ENCODE data around the gene GALNT17. TPM values are rescaled to one million over a fixed set of nuclear protein-coding genes. Genes with fewer than 3 reads are reported as not detected.
A peak's percentile ranks its signal among the peaks of the same experiment; 100 is the strongest.

Gene GALNT17
- total RNA-seq, 1 donor = not detected

- DNase-seq (ENCODE audit: low read depth) = no peak
- TF ChIP-seq CTCF (IDR thresholded peaks at IDR 0.05; ENCODE audit: insufficient read depth, low read depth, low read length) = no peak
- no peak overlapping the region for H3K4me3 ChIP-seq (ENCODE audit: low read depth, low read length)
These were observed 169.2 kb downstream of the GALNT17 start for GRCh38 chr7:71301167-71301566.

- TF ChIP-seq CTCF (IDR thresholded peaks at IDR 0.05; ENCODE audit: insufficient read depth, low read depth, low read length) = no peak
- no peak overlapping the region for H3K4me3 ChIP-seq (ENCODE audit: low read depth, low read length)
- DNase-seq (ENCODE audit: low read depth) = peak; percentile 41
These were observed 171.6 kb downstream of the GALNT17 start for GRCh38 chr7:71303566-71303965.

- DNase-seq (ENCODE audit: low read depth) = no peak
These were observed 176.2 kb downstream of the GALNT17 start for GRCh38 chr7:71308096-71308495.

GRCh38 chr7:71311576-71311975 is 179.6 kb downstream of the GALNT17 start:
- TF ChIP-seq CTCF (IDR thresholded peaks at IDR 0.05; ENCODE audit: insufficient read depth, low read depth, low read length) = no peak
- H3K4me3 ChIP-seq (ENCODE audit: low read depth, low read length) = no peak overlapping the region
- DNase-seq (ENCODE audit: low read depth) = no peak

More at GRCh38 chr7:71308096-71308495, 176.2 kb downstream of the GALNT17 start:
- no peak for TF ChIP-seq CTCF (IDR thresholded peaks at IDR 0.05; ENCODE audit: insufficient read depth, low read depth, low read length)
- H3K4me3 ChIP-seq (ENCODE audit: low read depth, low read length) = no peak overlapping the region

GRCh38 chr7:71312755-71313490 is 181.0 kb downstream of the GALNT17 start:
- no peak for TF ChIP-seq CTCF (IDR thresholded peaks at IDR 0.05; ENCODE audit: insufficient read depth, low read depth, low read length)
- DNase-seq (ENCODE audit: low read depth) = no peak
- H3K4me3 ChIP-seq (ENCODE audit: low read depth, low read length) = no peak overlapping the region

- no peak for DNase-seq (ENCODE audit: low read depth)
- no peak overlapping the region for H3K4me3 ChIP-seq (ENCODE audit: low read depth, low read length)
- no peak for TF ChIP-seq CTCF (IDR thresholded peaks at IDR 0.05; ENCODE audit: insufficient read depth, low read depth, low read length)
These were observed 181.6 kb downstream of the GALNT17 start for GRCh38 chr7:71313553-71313952.

GRCh38 chr7:71320916-71321315 is 189.0 kb downstream of the GALNT17 start:
- H3K4me3 ChIP-seq (ENCODE audit: low read depth, low read length) = no peak overlapping the region
- DNase-seq (ENCODE audit: low read depth) = no peak
- TF ChIP-seq CTCF (IDR thresholded peaks at IDR 0.05; ENCODE audit: insufficient read depth, low read depth, low read length) = no peak

Data from fibroblast of villous mesenchyme (primary cell).